GM21723 (cell line): ENCODE measurements around the gene TMEM59.

Experiments
- ATAC-seq: cut with Tn5 transposase; IDR thresholded peaks from one replicate; pipeline ENCODE4 v1.9.1; 2021; ENCODE audit warnings: mild to moderate bottlenecking, moderate library complexity; ENCODE audit not compliant: unreplicated experiment

TMEM59 gene

GRCh38 chr1:53986458-53986857 lies 66.5 kb downstream of the TMEM59 start:
- ATAC-seq: no peak

GRCh38 chr1:53984726-53985125 lies 68.3 kb downstream of the TMEM59 start:
- ATAC-seq: no peak

- ATAC-seq: no peak
These were observed 70.3 kb downstream of the TMEM59 start for GRCh38 chr1:53982763-53983104.

GRCh38 chr1:53982034-53982762 lies 70.8 kb downstream of the TMEM59 start:
- ATAC-seq: no peak

- ATAC-seq: no peak
These were observed 71.8 kb downstream of the TMEM59 start for GRCh38 chr1:53981220-53981619.

GRCh38 chr1:53979712-53980450 lies 73.1 kb downstream of the TMEM59 start:
- ATAC-seq: no peak
